ENCODE data around the gene TMC8.
"Not testable (repeated sequence)": the region's sequence is repeated elsewhere in the genome, so short reads cannot be mapped to it uniquely, and the experiment has no call there.

TMC8 gene

GRCh38 chr17:78111016-78111726, 19.4 kb upstream of the TMC8 start:
- DNase-seq = no peak

DNA sequence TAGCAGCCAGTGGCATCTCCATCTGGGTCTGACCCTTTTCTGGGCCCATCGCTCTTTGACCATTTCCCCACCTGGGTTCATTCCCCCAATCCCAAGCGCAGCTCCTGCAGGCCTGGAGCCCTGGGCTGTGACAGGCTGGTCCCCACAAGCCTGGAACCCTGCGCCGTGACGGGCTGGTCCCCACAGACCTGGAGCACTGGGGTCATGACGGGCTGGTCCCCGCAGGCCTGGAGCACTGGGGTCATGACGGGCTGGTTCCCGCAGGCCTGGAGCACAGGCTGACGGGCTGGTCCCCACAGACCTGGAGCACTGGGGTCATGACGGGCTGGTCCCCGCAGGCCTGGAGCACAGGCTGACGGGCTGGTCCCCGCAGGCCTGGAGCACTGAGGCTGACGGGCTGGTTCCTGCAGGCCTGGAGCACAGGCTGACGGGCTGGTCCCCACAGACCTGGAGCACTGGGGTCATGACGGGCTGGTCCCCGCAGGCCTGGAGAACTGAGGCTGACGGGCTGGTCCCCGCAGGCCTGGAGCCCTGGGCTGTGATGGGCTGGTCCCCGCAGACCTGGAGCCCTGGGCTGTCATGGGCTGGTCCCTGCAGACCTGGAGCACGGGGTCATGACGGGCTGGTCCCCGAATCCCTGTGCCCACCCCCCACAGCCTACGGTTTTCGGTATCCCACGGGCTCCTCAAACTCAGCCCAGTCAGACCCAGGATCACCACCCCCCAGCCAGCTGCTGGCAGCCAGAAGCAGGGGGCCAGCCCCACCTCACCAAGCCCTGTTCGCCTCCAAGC, 18.6 kb upstream of the TMC8 start:
- no peak for DNase-seq

DNA sequence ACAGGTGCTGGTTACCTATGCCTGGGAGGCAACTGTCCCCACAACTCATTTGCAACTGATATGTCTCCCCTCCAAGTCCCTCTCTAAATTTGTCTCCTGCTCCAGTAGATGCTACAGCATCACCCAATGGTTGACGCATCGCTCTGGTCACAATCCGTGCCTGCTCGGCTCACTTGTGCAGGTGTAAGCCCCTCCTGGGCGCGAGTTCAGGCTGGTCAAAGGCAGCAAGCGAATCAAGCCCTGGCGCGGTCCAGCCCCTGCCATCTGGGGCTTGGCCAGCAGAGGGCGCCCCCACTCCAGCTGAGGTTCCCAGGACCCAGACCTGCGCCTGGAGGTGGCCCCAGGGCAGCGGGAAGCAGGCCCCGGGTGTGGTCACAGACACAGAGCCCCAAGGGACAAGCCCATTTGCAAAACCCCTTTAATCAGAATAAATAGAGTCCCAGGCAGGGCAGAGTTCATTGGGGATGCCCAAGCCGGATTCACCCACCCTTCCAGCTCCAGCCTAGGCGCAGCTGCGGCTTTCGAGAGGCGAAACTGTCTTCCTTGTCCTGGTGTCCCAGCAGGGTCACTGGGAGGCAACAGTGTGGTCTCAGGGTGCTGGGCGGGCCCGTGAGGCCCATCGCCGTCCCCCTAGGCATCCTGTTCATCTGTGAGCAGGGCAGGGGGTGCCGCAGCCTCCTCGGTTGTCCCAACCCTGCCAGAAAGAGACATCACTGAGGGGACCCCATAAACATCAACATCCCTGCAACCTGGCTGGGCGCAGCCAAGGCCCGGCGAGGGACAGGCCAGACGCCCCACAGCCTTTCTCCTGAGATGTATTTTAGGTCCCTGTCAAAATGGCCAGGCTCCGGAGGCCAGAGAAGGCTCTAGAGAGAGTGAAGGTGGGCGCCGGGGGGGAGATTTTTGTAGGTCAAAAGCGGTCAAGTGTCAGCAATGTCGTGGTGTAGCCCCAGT, 17.8 kb upstream of the TMC8 start:
- no peak for DNase-seq

- DNase-seq = no peak
These were observed 16.5 kb upstream of the TMC8 start for GRCh38 chr17:78113804-78114785.

DNA sequence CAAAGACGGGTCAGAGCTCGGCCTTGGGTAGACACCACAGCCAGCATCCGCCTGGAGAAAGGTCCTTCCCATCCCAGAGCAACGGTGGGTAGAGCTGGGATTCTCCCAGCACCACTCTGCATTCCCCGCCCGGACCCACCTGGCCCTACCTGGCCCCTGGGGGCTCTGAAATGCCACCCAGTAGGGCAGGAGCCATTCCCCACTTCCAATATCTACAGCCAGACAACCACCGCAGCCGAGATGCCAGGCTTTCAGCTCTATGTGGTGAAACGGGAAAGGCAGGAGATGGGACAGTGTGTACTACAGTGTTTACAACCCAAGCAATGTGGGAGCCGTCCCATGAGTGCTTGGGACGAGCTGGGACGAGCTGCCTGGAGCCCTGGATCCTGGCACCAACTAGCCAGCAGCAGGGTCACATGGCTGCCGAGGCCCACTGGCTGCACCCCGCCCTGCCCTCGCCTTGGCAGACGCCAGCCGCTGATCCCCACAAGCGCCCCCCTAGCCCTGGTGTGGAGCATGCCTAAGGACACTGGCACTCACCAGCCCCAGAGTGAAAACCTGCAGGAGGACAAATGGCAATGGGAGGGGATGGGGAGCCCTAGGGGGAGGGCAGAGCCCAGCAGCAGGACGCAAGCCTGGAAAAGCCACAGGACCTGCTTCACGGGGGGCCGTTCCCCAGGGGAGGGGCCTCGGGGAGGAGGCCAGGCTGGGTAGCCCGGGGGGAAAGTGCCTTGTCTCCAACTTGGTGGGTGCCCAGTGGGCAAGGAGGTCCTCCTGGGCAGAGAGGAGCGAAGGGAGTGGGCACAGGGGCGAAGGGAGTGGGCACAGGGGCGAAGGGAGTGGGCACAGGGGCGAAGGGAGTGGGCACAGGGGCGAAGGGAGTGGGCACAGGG, 15.5 kb upstream of the TMC8 start:
- DNase-seq = no peak

DNA sequence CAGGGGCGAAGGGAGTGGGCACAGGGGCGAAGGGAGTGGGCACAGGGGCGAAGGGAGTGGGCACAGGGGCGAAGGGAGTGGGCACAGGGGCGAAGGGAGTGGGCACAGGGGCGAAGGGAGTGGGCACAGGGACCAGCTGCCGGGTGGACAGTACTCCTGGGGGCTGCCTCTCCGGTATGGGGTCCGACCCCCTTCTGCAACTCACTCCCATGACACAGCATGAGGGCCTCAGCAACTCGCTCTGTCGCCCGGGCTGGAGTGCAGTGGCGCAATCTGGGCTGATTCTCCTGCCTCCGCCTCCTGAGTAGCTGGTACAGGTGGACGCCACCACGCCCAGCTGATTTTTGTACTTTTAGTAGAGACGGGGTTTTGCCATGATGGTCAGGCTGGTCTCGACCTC, 14.8 kb upstream of the TMC8 start:
- DNase-seq = not testable (repeated sequence)

DNA sequence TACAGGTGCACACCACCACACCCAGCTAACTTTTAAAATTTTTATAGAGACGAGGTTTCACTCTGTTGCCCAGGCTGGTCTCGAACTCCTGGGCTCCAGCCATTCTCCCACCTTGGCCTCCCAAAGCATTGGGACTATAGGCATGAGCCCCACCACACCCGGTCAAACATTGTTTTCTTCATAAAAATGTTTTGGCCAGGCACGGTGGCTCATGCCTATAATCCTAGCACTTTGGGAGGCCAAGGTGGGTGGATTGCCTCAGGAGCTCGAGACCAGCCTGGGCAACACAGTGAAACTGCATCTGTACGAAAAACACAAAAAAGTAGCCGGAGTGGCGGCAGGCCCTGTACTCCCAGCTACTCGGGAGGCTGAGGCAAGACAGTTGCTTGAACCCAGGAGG, 14.2 kb upstream of the TMC8 start:
- no peak for DNase-seq

GRCh38 chr17:78117027-78117981, 13.3 kb upstream of the TMC8 start:
- no peak for DNase-seq

- no peak for DNase-seq
These were observed 11.8 kb upstream of the TMC8 start for GRCh38 chr17:78118801-78119241.

- no peak for DNase-seq
These were observed 10.0 kb upstream of the TMC8 start for GRCh38 chr17:78120537-78120936.

- no peak for DNase-seq
These were observed 9.4 kb upstream of the TMC8 start for GRCh38 chr17:78120971-78121800.

DNA sequence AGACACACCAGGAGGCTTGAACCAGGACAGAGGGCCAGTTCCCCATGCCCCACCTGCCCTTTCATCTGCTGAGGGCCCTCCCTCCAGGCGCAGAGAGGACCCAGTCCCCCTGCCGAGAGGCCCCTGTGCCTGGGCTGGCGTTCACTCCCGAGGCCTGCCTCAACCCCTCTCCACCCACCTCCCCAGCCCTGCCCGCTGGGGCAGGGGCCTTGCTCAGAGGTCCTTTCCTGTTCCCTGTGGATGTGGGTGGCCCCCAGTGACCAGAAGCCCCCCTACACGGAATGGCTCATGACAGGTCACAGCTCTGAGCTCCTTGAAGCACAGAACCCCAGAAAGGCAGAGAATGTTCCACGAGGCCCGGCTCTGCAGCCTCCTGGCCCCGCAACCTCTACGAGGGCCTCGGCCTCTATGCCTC, 8.8 kb upstream of the TMC8 start:
- no peak for DNase-seq

DNA sequence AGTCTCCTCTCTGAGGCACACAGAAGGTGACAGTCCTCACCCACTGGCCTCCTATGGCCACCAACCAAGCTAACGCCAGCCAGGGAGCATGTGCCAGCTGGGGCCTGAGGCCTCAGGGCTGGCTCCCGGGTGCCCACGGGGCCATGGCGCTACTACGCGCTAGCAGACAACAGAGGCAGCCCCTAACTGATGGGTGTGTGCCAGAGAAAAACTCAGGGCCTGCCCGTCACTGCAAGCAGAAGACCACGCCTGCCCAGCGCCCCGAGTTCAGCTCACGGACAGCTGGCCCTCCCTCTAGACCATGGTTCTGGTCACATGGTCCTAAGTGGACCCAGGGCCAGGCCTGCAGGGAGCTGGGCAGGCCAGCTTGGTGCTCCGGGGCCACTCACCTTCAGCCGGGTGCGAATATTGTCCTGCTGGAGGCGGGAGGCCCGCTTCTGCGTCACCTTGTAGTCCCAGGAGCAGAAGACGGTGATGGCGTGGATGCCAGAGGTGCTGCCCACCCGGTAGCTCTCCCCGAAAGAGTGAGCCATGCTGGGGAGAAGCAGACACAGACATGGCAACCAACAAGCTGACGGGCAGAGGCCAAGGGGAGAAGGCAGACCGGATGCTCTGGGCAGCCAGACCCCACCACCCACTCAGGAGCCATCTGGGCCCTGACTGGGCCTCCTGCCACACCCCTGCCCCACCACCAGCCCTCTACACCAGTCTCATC, 8.2 kb upstream of the TMC8 start:
- DNase-seq = no peak

- no peak for DNase-seq
These were observed 7.7 kb upstream of the TMC8 start for GRCh38 chr17:78122931-78123249.

- DNase-seq = no peak
These were observed 7.2 kb upstream of the TMC8 start for GRCh38 chr17:78123258-78123929.

- no peak for DNase-seq
These were observed 6.3 kb upstream of the TMC8 start for GRCh38 chr17:78124081-78124835.

DNA sequence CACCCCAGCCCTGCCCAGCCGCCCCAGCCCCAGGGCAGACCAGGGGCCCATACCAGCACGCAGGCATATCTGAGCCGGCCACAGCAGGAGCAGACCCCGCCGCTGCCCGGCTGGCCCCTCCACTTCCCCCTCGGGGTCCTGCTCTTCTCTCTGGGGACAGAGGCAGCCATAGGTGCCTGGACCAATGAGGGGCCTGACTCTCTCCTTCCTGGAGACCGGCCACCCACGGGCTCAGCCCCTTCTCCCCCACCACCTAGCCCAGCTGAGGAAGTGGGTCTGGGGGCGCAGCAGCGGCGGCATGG, 5.8 kb upstream of the TMC8 start:
- DNase-seq = no peak

All from cerebellar nuclear complex (tissue), 1 donor.